Middle frontal gyrus (tissue), 1 donor: ENCODE data around the gene IL1RL1.
"Not testable (repeated sequence)": the region's sequence is repeated elsewhere in the genome, so short reads cannot be mapped to it uniquely, and the experiment has no call there.

Experiments
- DNase-seq: peaks from one replicate; pipeline ENCODE4 v3.0.0-alpha.2; 2015; ENCODE audit warnings: low spot score; ENCODE audit errors: extremely low spot score

IL1RL1 gene

DNA sequence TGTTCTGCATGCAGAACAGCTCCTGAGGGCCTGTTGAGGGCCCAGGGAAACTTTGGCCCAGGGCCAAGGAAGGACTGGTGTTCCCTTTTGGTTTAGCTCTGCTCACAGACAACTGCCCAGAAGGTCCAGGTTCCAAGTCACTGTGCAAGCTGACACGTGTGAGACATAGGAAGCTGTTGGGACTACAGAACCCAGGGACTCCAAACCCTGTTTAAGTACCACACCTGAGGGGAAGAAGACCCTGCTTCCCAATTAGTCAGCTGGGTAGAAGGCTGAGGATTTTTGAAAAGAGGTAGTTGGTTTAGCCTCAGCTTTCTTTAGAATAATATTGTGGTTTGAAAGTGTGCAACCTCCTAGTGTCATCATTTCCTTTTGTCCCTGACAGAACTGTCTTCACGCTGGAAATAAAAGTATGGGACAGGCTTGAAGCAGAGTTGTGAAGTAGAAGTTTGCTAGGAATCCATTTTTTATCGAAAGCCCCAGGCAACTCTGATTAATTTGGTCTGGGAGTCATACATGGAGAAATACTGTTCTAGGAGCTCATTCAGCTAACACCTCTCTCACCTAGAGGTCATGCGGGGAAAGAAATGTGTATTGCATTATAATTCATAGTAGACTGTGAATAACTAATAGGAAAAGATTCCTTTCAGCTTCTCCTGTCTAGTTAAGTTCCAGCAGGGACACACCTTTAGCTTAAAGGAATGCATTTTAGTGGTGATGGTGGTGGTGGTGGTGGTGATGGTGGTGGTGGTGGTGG, 19.9 kb upstream of the IL1RL1 start:
- no peak for DNase-seq

GRCh38 chr2:102294802-102295489, 16.4 kb upstream of the IL1RL1 start:
- no peak for DNase-seq

- DNase-seq = no peak
Observed at GRCh38 chr2:102295566-102295965, 15.8 kb upstream of the IL1RL1 start.

DNA sequence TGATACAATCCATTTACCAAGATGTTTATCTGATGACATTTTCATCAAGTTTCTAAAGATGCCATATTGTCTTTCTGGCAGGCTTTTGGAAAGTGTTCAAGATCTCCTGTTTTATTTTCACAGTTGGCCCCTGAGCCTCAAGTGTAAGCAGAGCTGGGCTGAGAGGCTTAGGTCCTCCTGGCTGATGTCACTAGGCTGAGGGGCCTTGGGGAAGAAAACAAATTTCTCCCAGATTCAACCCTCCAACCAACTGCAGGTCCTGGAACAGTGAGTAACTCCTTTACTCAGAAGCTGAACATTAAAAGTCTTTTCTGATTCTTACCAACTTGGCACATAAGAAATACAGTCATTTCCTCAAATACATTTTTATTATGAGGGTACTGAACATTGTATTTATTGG, 14.9 kb upstream of the IL1RL1 start:
- DNase-seq = no peak

DNA sequence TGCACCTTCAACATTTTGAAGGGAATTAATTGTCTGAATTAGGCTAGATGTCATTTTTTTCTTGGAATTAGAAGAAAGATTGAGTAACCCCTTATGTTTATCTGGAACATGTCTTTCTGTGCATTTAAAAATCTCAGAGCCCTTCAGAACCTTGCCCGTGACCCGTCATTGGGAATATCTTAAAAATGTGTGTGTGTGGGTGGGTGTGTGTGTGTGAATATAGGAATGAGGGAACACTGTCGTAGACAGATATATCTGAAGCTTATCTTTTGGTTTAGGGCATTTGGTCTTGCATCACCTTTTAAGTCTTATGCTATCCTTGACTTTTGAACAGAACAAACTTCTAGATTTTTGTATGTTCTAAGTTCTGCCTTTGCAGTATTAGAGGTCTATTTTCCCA, 13.5 kb upstream of the IL1RL1 start:
- no peak for DNase-seq

- no peak for DNase-seq
Observed at GRCh38 chr2:102301867-102302362, 9.4 kb upstream of the IL1RL1 start.

DNA sequence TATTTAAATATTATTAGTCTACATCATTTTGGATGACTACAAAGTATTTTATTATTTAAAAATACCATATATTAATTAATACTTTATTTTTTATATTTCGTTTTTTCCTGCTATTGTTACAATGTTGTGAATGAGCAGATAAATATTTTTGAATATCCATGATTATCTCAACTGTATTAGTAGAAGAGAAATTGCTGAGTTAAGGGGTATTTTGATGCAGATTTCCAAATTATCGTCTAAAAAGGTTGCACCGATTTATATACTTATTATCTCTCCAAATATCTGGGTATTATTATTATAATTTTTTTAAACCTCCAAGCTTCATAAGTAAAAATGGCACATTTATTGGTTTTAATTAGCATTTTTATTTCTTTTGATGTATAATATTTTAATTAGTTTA, 8.9 kb upstream of the IL1RL1 start:
- DNase-seq = no peak

DNA sequence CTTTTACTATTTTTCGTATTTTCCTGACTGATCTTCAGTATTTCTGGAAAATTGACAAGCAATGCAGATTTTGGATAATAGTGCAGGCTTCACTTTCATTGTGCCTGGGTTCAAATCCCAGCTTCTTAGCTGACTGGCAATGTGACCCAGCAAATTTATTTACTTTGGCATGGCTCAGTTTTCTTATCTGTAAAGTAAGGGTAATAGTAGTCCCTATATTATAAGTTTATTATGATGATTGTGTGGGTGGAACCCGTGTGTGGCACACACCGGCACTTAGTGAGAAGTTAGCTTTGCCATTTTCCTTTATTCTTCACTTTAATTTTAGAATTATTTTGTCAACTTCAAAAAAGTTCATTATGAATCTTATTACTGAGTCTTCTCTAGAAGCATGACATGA, 7.8 kb upstream of the IL1RL1 start:
- DNase-seq = no peak

DNA sequence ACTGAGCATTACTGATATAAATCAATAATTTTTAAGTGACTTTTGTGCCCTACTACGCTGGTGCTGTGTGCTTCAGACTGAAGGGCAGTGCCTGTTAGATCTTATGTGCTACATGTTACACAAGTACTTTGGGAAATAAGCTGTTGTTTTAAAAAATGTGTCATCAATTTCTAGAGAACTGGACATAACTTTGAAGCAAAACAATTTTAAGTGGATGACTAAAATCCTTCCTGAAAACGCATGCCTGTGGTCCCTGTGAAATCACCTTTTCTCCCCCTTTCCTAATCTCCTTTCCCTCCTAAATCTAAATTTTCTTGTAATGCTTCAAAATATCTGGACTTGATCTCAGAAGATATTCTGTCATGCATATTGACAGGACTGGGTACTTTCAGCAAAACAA, 7.1 kb upstream of the IL1RL1 start:
- no peak for DNase-seq

- DNase-seq = no peak
Observed at GRCh38 chr2:102304711-102305611, 6.4 kb upstream of the IL1RL1 start.

DNA sequence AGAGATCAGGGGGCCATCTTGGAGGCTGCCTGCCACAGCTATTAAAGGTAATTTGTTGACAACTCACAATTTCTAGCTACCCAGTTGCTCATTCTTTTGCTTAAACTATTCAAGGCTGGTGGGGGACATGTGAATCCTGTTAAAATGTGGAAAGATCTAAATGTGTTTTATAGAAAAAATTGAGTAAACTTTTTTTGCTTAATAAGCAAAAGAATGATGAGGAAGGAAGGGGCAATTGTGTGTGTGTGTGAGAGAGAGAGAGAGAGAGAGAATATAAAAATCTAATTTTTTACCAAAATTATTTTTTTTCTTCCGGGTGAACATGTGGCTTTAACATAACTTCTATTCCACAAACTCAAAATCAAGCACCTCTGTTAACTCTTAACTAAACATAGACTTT, 5.2 kb upstream of the IL1RL1 start:
- DNase-seq = no peak

- no peak for DNase-seq
Observed at GRCh38 chr2:102313025-102313424, 1.7 kb downstream of the IL1RL1 start.

- DNase-seq = no peak
Observed at GRCh38 chr2:102313471-102313870, 2.1 kb downstream of the IL1RL1 start.

GRCh38 chr2:102313950-102314349, 2.6 kb downstream of the IL1RL1 start:
- DNase-seq = no peak

- no peak for DNase-seq
Observed at GRCh38 chr2:102315921-102316320, 4.6 kb downstream of the IL1RL1 start.

DNA sequence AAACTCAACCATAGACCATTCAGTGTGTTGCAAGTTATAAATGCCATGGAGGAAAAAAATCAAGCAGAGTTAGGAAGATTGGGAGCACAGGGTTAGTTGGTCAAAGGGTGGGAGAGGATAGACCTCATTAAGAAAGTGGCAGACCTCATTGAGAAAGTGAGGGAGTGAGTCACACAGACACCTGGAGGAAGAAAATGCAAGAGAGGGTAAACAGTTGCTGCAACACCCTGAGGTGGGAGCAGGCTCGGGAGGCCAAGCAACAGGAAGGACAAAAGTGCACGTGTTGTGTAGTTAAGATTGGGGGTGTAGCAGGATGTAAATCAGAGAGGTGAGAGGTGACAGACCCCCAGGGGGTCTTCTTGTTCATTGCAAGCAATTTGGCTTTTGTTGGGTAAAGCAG, 6.4 kb downstream of the IL1RL1 start:
- DNase-seq = no peak

GRCh38 chr2:102318437-102318836, 7.1 kb downstream of the IL1RL1 start:
- no peak for DNase-seq

- no peak for DNase-seq
Observed at GRCh38 chr2:102321941-102322719, 10.8 kb downstream of the IL1RL1 start.

DNA sequence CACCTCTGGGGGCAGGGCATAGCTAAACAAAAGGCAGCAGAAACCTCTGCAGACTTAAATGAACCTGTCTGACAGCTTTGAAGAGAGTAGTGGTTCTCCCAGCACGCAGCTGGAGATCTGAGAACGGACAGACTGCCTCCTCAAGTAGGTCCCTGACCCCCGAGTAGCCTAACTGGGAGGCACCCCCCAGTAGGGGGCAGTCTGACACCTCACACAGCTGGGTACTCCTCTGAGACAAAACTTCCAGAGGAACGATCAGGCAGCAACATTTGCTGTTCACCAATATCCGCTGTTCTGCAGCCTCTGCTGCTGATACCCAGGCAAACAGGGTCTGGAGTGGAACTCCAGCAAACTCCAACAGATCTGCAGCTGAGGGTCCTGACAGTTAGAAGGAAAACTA, 13.6 kb downstream of the IL1RL1 start:
- not testable (repeated sequence) for DNase-seq

GRCh38 chr2:102331311-102331980, 20.1 kb downstream of the IL1RL1 start:
- no peak for DNase-seq

GRCh38 chr2:102334486-102334885, 23.1 kb downstream of the IL1RL1 start:
- DNase-seq = no peak
